A549 (cell line): ENCODE measurements around the gene CDYL. TPM values are rescaled to one million over a fixed set of nuclear protein-coding genes. Genes with fewer than 3 reads are reported as not detected.

Experiments
- ATAC-seq, 2 experiments: fragments of 200-7000 bp in 1 of 2; fragments of >200 bp in 1 of 2; cut with Nextera tagmentation in 1 of 2; cut with Tn5 transposase in 1 of 2; 3 replicates each; pipeline versions ENCODE4 v1.8.0 to v1.9.1; 2018 to 2020; ENCODE audit warnings: mild to moderate bottlenecking in 1 of 2, moderate library complexity in 1 of 2
- CTCF ChIA-PET: fragments of 300-600 bp; sonication (Branson Sonifier 250); formaldehyde crosslinking; extraction: SDS; loops from one replicate; lab custom pipeline; 2021; ENCODE audit warnings: antibody characterized with exemption, inconsistent platforms; lab: Yijun Ruan, JAX
- POLR2A ChIA-PET: fragments of 350-600 bp; formaldehyde crosslinking; extraction: SDS; loops from one replicate; lab custom pipeline; 2021; ENCODE audit warnings: antibody characterized with exemption, inconsistent platforms; lab: Yijun Ruan, JAX
- DNase-seq, 2 experiments: peaks; one replicate each; pipeline versions ENCODE4 v3.0.0 to v3.0.0-alpha.2; 2011 to 2016; ENCODE audit warnings: low read depth in 1 of 2, low spot score in 1 of 2
- FAIRE-seq: peaks from 2 replicates; lab custom pipeline; 2011; peaks lifted over from hg19 to GRCh38; lab: Jason Lieb, UNC
- H3K27ac ChIP-seq, 2 experiments: fragments of >200 bp; sonication (Bioruptor Twin); formaldehyde crosslinking; 3 replicates each; pipeline ENCODE4 v1.5.1; 2016 to 2017
- H3K4me1 ChIP-seq: fragments of >200 bp; sonication (Bioruptor Twin); formaldehyde crosslinking; 3 replicates; pipeline ENCODE4 v1.6.1; 2016
- H3K4me2 ChIP-seq: fragments of >200 bp; sonication (Bioruptor Twin); formaldehyde crosslinking; 3 replicates; pipeline ENCODE4 v1.6.1; 2016
- H3K4me3 ChIP-seq: fragments of >200 bp; sonication (Bioruptor Twin); formaldehyde crosslinking; 3 replicates; pipeline ENCODE4 v1.5.1; 2016
- H3K9me3 ChIP-seq: fragments of >200 bp; sonication (Bioruptor Twin); formaldehyde crosslinking; 3 replicates; pipeline ENCODE4 v1.6.1; 2016
- ATOH8 ChIP-seq: fragments of 250-450 bp; sonication (Bioruptor Pico); IDR thresholded peaks from 2 replicates; pipeline ENCODE4 v1.5.0; 2020; ENCODE audit warnings: low read depth, mild to moderate bottlenecking, moderate library complexity
- CBX2 ChIP-seq: fragments of 200-600 bp; sonication (generic); IDR thresholded peaks from 2 replicates; pipeline ENCODE4 v1.6.1; 2016; ENCODE audit warnings: low read depth, mild to moderate bottlenecking, borderline replicate concordance
- CHD2 ChIP-seq: fragments of 150-350 bp; IDR thresholded peaks from 2 replicates; pipeline ENCODE4 v1.6.1; 2014; ENCODE audit warnings: low read length; ENCODE audit not compliant: partially characterized antibody
- CTCF ChIP-seq: fragments of >200 bp; sonication (Bioruptor Twin); formaldehyde crosslinking; IDR thresholded peaks from 3 replicates; pipeline ENCODE4 v1.5.1; 2016
- E2F6 ChIP-seq: IDR thresholded peaks from 2 replicates; pipeline ENCODE4 v1.6.1; 2012; ENCODE audit warnings: low read depth, borderline replicate concordance
- EHF ChIP-seq: fragments of 250-450 bp; sonication (Bioruptor Pico); IDR thresholded peaks from 2 replicates; pipeline ENCODE4 v1.5.0; 2020; ENCODE audit warnings: mild to moderate bottlenecking
- ESRRA ChIP-seq: fragments of 150-350 bp; IDR thresholded peaks from 2 replicates; pipeline ENCODE4 v1.6.1; 2014; ENCODE audit warnings: mild to moderate bottlenecking, low read length, borderline replicate concordance
- FOSB ChIP-seq: fragments of 250-450 bp; sonication (Bioruptor Pico); IDR thresholded peaks from 2 replicates; pipeline ENCODE4 v1.5.0; 2020; ENCODE audit warnings: mild to moderate bottlenecking, moderate library complexity
- FOSL2 ChIP-seq, 2 experiments: fragments of 450-650 bp in 1 of 2; fragments of >200 bp in 1 of 2; sonication (Bioruptor Twin) in 1 of 2; formaldehyde crosslinking; IDR thresholded peaks; 2 replicates each; pipeline versions ENCODE4 v1.5.0 to v1.6.1; 2016 to 2020; ENCODE audit warnings: mild to moderate bottlenecking in 1 of 2, moderate library complexity in 1 of 2
- FOXS1 ChIP-seq: fragments of 250-450 bp; sonication (Bioruptor Pico); IDR thresholded peaks from 2 replicates; pipeline ENCODE4 v1.5.0; 2020; ENCODE audit warnings: mild to moderate bottlenecking, moderate library complexity
- HDAC2 ChIP-seq: fragments of 200-600 bp; sonication (generic); IDR thresholded peaks from 2 replicates; pipeline ENCODE4 v1.6.1; 2016
- HES2 ChIP-seq: fragments of >200 bp; sonication (Bioruptor Twin); formaldehyde crosslinking; IDR thresholded peaks from 2 replicates; pipeline ENCODE4 v1.6.1; 2016
- HEYL ChIP-seq: fragments of 250-450 bp; sonication (Bioruptor Pico); IDR thresholded peaks from 2 replicates; pipeline ENCODE4 v1.8.0; 2021; ENCODE audit warnings: mild to moderate bottlenecking, moderate library complexity
- HMGXB4 ChIP-seq: fragments of 250-450 bp; sonication (Bioruptor Pico); IDR thresholded peaks from 2 replicates; pipeline ENCODE4 v1.5.0; 2021; ENCODE audit warnings: mild to moderate bottlenecking, moderate library complexity, borderline replicate concordance
- HOXA7 ChIP-seq: fragments of 250-450 bp; sonication (Bioruptor Pico); IDR thresholded peaks from 2 replicates; pipeline ENCODE4 v1.5.0; 2020; ENCODE audit warnings: mild to moderate bottlenecking, moderate library complexity
- HOXB5 ChIP-seq: fragments of 250-450 bp; sonication (Bioruptor Pico); IDR thresholded peaks from 2 replicates; pipeline ENCODE4 v1.5.0; 2020; ENCODE audit warnings: mild to moderate bottlenecking, moderate library complexity
- JUN ChIP-seq, 2 experiments: fragments of >200 bp; sonication (Bioruptor Twin); formaldehyde crosslinking; IDR thresholded peaks; 2 replicates in 1 of 2; 3 replicates in 1 of 2; pipeline ENCODE4 v1.6.1; 2016 to 2017
- JUNB ChIP-seq: fragments of >200 bp; sonication (Bioruptor Twin); formaldehyde crosslinking; IDR thresholded peaks from 2 replicates; pipeline ENCODE4 v1.6.1; 2016
- MAZ ChIP-seq: fragments of 150-350 bp; IDR thresholded peaks from 2 replicates; pipeline ENCODE4 v1.6.1; 2014; ENCODE audit warnings: antibody characterized with exemption, low read depth, low read length, borderline replicate concordance
- POLR2A ChIP-seq: IDR thresholded peaks from 2 replicates; pipeline ENCODE4 v1.6.1; 2012; ENCODE audit warnings: mild to moderate bottlenecking, low read length
- TFCP2L1 ChIP-seq: fragments of 250-450 bp; sonication (Bioruptor Pico); IDR thresholded peaks from 2 replicates; pipeline ENCODE4 v1.5.0; 2021; ENCODE audit warnings: mild to moderate bottlenecking
- ZNF302 ChIP-seq: fragments of 250-450 bp; sonication (Bioruptor Pico); IDR thresholded peaks from 2 replicates; pipeline ENCODE4 v1.9.0; 2021; ENCODE audit warnings: inconsistent platforms, mild to moderate bottlenecking, moderate library complexity
- WGBS: methylation state at CpG from one replicate; pipeline ENCODE4 v1.1.6; 2017; ENCODE audit errors: missing lambda C conversion rate; 5-methylcytosine and 5-hydroxymethylcytosine counted together
- polyA plus RNA-seq, 4 experiments: library from polyadenylated mRNA; depleted of rRNA in 3 of 4; stranded (reverse); fragments of >200 nt; fragmentation: RNase III in 1 of 4; extraction: RNeasy Plus Mini Kit Qiagen cat#74134 plus additional on column Dnase treatment in 1 of 4; gene quantifications; 2 replicates in 3 of 4; 3 replicates in 1 of 4; pipeline ENCODE4 v1.2.3, GENCODE V29; 2011 to 2017
- TF ChIP-seq, protein P1 (sequence below): fragments of 200-600 bp; sonication (generic); IDR thresholded peaks from 2 replicates; pipeline ENCODE4 v1.6.1; 2016; ENCODE audit warnings: antibody characterized with exemption, mild to moderate bottlenecking, moderate library complexity

CDYL gene
- polyA plus RNA-seq, 2 of the 4 experiments (the other 2 are of a cell fraction) = 18.6 to 42.7 TPM

DNA sequence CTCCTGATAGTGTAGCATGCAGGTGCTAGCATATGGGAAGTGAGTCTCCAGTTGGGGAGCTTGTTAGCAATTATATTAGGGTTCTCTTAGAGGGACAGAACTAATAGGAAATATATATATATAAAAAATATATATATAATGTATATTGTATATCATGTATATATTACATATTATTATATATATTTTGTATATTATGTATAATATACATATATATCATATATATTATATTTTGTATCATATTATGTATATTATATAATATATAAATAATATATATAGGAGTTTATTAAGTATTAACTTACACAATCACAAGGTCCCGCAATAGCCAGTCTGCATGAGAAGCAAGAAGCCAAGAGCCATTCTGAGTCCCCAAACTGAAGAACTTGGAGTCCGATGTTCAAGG lies 84.2 kb downstream of the CDYL start:
- H3K9me3 ChIP-seq = no peaks in the 10 kb centered on the region
- H3K27ac ChIP-seq = no peak overlapping the region
- H3K4me2 ChIP-seq = no peak overlapping the region
- FAIRE-seq = no peak
- WGBS = 95% methylated on average over 2 of the region's 2 CpGs
- TF ChIP-seq FOSL2 (IDR thresholded peaks at IDR 0.05) (no peak), FOSL2 (CRISPR knock-in tag; IDR thresholded peaks at IDR 0.05) (no peak), HOXB5 (CRISPR knock-in tag) (no peak), POLR2A (no peak), ATOH8 (CRISPR knock-in tag) (no peak), JUNB (no peak), MAZ (no peak), JUN (IDR thresholded peaks at IDR 0.05) (no peak), HDAC2 (no peak), HES2 (no peak), HMGXB4 (CRISPR knock-in tag) (no peak), HOXA7 (CRISPR knock-in tag) (no peak), TFCP2L1 (no peak), HEYL (CRISPR knock-in tag) (no peak)
- TF ChIP-seq, protein P1, sequence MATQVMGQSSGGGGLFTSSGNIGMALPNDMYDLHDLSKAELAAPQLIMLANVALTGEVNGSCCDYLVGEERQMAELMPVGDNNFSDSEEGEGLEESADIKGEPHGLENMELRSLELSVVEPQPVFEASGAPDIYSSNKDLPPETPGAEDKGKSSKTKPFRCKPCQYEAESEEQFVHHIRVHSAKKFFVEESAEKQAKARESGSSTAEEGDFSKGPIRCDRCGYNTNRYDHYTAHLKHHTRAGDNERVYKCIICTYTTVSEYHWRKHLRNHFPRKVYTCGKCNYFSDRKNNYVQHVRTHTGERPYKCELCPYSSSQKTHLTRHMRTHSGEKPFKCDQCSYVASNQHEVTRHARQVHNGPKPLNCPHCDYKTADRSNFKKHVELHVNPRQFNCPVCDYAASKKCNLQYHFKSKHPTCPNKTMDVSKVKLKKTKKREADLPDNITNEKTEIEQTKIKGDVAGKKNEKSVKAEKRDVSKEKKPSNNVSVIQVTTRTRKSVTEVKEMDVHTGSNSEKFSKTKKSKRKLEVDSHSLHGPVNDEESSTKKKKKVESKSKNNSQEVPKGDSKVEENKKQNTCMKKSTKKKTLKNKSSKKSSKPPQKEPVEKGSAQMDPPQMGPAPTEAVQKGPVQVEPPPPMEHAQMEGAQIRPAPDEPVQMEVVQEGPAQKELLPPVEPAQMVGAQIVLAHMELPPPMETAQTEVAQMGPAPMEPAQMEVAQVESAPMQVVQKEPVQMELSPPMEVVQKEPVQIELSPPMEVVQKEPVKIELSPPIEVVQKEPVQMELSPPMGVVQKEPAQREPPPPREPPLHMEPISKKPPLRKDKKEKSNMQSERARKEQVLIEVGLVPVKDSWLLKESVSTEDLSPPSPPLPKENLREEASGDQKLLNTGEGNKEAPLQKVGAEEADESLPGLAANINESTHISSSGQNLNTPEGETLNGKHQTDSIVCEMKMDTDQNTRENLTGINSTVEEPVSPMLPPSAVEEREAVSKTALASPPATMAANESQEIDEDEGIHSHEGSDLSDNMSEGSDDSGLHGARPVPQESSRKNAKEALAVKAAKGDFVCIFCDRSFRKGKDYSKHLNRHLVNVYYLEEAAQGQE = no peak
- TF ChIP-seq, all 56 proteins: peak for 0
- ATAC-seq (no peak), DNase-seq (no peak)
- ChIA-PET CTCF (no interaction called here), POLR2A (no interaction called here)
- Histone ChIP-seq H3K4me1 (peaks cover 9% of the 10 kb centered on the region; the same call in 1 of the 3 replicates), H3K4me3 (no peak overlapping the region)

DNA sequence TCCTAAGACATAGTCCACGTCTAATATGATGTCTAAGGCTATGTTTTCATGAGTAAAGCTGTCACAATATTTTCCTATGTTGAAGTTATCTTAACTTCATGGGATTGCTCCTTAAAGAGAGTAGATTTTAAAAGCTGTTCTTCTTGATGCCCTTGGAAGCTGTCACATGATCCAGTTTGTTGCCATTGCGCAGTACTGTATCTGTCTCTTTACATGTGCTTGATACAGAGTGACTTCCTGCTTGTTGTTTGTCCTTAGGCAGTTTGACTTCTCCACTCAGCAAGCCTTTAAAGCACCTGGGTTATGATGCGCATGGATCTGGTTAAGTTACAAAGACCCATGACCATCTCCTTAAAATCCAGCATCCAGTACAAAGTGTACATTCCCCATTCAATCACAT lies 85.4 kb downstream of the CDYL start:
- DNase-seq = no peak
- no peak for ATAC-seq
- 89% methylated on average over 3 of the region's 3 CpGs for whole genome bisulfite sequencing
- CTCF ChIA-PET = interaction anchor here (0.6 kb wide), 1 partner anchor 216 kb away, joined by 3 read pairs; no protein-coding TSS in a partner anchor
- TF ChIP-seq FOSB (CRISPR knock-in tag) (no peak), CBX2 (no peak), TFCP2L1 (no peak), ESRRA (no peak), CHD2 (no peak), E2F6 (no peak), EHF (CRISPR knock-in tag) (no peak), ZNF302 (CRISPR knock-in tag) (no peak), FOXS1 (CRISPR knock-in tag) (no peak), CTCF (no peak)
- Histone ChIP-seq H3K9me3 (no peaks in the 10 kb centered on the region), H3K4me3 (no peak overlapping the region), H3K27ac (no peak overlapping the region), H3K4me2 (no peak overlapping the region), H3K4me1 (peaks cover 9% of the 10 kb centered on the region; the same call in 1 of the 3 replicates)
- POLR2A ChIA-PET = no interaction called here
- no peak for FAIRE-seq
